Epithelial cell of esophagus (primary cell): ENCODE results near the gene XCL2.

Experiments used
- DNase-seq: peaks from one replicate; pipeline ENCODE4 v3.0.0; 2010; ENCODE audit warnings: low read depth
- H3K4me3 ChIP-seq: 2 replicates; pipeline ENCODE4 v1.5.1; 2011; ENCODE audit warnings: mild to moderate bottlenecking, low read length, control low read depth
- CTCF ChIP-seq: IDR thresholded peaks from 2 replicates; pipeline ENCODE4 v1.5.1; 2011; ENCODE audit warnings: low read depth, mild to moderate bottlenecking, low read length, control low read depth, inconsistent platforms; ENCODE audit not compliant: insufficient read depth; ENCODE audit errors: missing control alignments

The XCL2 gene

GRCh38 chr1:168568346-168568745, 24.5 kb upstream of the XCL2 start:
- TF ChIP-seq CTCF, result no peak
- no peak for DNase-seq
- H3K4me3 ChIP-seq, result no peak overlapping the region

- no peak for DNase-seq
- no peak for TF ChIP-seq CTCF
- no peak overlapping the region for H3K4me3 ChIP-seq
Measured at GRCh38 chr1:168567568-168567967, 23.8 kb upstream of the XCL2 start.

GRCh38 chr1:168567007-168567406, 23.2 kb upstream of the XCL2 start:
- no peak overlapping the region for H3K4me3 ChIP-seq
- no peak for TF ChIP-seq CTCF
- no peak for DNase-seq

GRCh38 chr1:168565825-168566224, 22.0 kb upstream of the XCL2 start:
- no peak for TF ChIP-seq CTCF
- DNase-seq, result no peak
- no peak overlapping the region for H3K4me3 ChIP-seq

GRCh38 chr1:168561989-168562388, 18.2 kb upstream of the XCL2 start:
- DNase-seq, result no peak
- H3K4me3 ChIP-seq, result no peak overlapping the region
- no peak for TF ChIP-seq CTCF

GRCh38 chr1:168560370-168560769, 16.6 kb upstream of the XCL2 start:
- no peak for TF ChIP-seq CTCF
- no peak for DNase-seq
- no peak overlapping the region for H3K4me3 ChIP-seq

GRCh38 chr1:168556647-168557046, 12.8 kb upstream of the XCL2 start:
- no peak for DNase-seq
- no peak overlapping the region for H3K4me3 ChIP-seq
- TF ChIP-seq CTCF, result no peak
